ENCODE data around the gene DGKG.

- TF ChIP-seq CTCF (IDR thresholded peaks at IDR 0.05) (no peak), POLR2A (IDR thresholded peaks at IDR 0.05) (no peak)
Observed at GRCh38 chr3:186100398-186100797, 261.6 kb downstream of the DGKG start.

Data from tibial nerve (tissue), 3 donors.